RWPE2 (cell line): ENCODE measurements around the gene PCBP3.
A peak's percentile ranks its signal among the peaks of the same experiment; 100 is the strongest.

Experiments used
- ATAC-seq: fragments of 200-7000 bp; cut with Tn5 transposase; 3 replicates; pipeline ENCODE4 v1.9.1; 2021; ENCODE audit warnings: low read depth
- DNase-seq: peaks from one replicate; pipeline ENCODE4 v3.0.0-alpha.2; 2020; ENCODE audit warnings: low spot score
- H3K27ac ChIP-seq: fragments of 450-650 bp; 2 replicates; pipeline ENCODE4 v1.5.1; 2017; ENCODE audit warnings: mild to moderate bottlenecking; ENCODE audit not compliant: poor library complexity, severe bottlenecking
- H3K27me3 ChIP-seq: fragments of 250-450 bp; sonication (Bioruptor Pico); 2 replicates; pipeline ENCODE4 v1.5.1; 2021; ENCODE audit warnings: mild to moderate bottlenecking, moderate library complexity; ENCODE audit not compliant: insufficient read depth, poor library complexity, severe bottlenecking
- H3K36me3 ChIP-seq: fragments of 250-450 bp; sonication (Bioruptor Pico); 2 replicates; pipeline ENCODE4 v1.5.1; 2020; ENCODE audit warnings: low read depth, mild to moderate bottlenecking, moderate library complexity
- H3K4me1 ChIP-seq: fragments of 250-450 bp; sonication (Bioruptor Pico); 2 replicates; pipeline ENCODE4 v1.5.1; 2021; ENCODE audit warnings: mild to moderate bottlenecking, moderate library complexity; ENCODE audit not compliant: insufficient read depth, poor library complexity, severe bottlenecking
- H3K4me3 ChIP-seq: fragments of 250-450 bp; sonication (Bioruptor Pico); 2 replicates; pipeline ENCODE4 v1.5.1; 2021; ENCODE audit warnings: mild to moderate bottlenecking, moderate library complexity; ENCODE audit not compliant: severe bottlenecking
- H3K9me3 ChIP-seq: fragments of 250-450 bp; sonication (Bioruptor Pico); 2 replicates; pipeline ENCODE4 v1.5.1; 2021; ENCODE audit warnings: mild to moderate bottlenecking, moderate library complexity; ENCODE audit not compliant: severe bottlenecking
- TF ChIP-seq, protein P1 (sequence below): fragments of 450-650 bp; IDR thresholded peaks from one replicate; pipeline ENCODE4 v1.5.1; 2017; ENCODE audit warnings: mild to moderate bottlenecking, moderate library complexity; ENCODE audit not compliant: poor library complexity, severe bottlenecking

Gene PCBP3

DNA sequence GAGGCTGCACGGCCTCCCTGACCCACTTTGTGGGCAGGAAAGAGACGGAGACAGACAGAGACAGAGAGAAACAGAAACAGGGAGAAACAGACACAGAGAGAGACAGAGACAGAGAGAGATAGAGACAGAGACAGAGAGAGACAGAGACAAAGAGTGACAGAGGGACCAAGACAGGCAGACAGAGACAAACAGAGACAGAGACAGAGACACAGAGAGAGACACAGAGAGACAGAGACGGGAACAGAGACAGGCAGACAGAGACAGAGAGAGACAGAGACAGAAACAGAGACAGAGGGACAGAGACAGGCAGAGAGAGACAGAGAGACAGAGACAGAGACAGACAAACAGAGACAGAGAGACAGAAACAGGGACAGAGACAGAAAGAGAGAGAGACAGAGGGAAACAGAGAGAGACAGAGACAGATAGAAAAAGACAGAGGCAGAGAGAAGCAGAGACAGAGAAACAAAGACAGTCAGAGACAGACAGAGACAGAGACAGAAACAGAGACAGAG lies 341.1 kb downstream of the PCBP3 start:
- no peaks in the 10 kb centered on the region for H3K9me3 ChIP-seq
- no peak overlapping the region for H3K27ac ChIP-seq
- TF ChIP-seq, protein P1, sequence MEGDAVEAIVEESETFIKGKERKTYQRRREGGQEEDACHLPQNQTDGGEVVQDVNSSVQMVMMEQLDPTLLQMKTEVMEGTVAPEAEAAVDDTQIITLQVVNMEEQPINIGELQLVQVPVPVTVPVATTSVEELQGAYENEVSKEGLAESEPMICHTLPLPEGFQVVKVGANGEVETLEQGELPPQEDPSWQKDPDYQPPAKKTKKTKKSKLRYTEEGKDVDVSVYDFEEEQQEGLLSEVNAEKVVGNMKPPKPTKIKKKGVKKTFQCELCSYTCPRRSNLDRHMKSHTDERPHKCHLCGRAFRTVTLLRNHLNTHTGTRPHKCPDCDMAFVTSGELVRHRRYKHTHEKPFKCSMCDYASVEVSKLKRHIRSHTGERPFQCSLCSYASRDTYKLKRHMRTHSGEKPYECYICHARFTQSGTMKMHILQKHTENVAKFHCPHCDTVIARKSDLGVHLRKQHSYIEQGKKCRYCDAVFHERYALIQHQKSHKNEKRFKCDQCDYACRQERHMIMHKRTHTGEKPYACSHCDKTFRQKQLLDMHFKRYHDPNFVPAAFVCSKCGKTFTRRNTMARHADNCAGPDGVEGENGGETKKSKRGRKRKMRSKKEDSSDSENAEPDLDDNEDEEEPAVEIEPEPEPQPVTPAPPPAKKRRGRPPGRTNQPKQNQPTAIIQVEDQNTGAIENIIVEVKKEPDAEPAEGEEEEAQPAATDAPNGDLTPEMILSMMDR, result no peak
- DNase-seq (no peak), ATAC-seq (no peak)
- no peaks in the 10 kb centered on the region for H3K4me1 ChIP-seq
- H3K4me3 ChIP-seq, result no peak overlapping the region
- no peaks in the 10 kb centered on the region for H3K27me3 ChIP-seq
- no peaks in the 10 kb centered on the region for H3K36me3 ChIP-seq

DNA sequence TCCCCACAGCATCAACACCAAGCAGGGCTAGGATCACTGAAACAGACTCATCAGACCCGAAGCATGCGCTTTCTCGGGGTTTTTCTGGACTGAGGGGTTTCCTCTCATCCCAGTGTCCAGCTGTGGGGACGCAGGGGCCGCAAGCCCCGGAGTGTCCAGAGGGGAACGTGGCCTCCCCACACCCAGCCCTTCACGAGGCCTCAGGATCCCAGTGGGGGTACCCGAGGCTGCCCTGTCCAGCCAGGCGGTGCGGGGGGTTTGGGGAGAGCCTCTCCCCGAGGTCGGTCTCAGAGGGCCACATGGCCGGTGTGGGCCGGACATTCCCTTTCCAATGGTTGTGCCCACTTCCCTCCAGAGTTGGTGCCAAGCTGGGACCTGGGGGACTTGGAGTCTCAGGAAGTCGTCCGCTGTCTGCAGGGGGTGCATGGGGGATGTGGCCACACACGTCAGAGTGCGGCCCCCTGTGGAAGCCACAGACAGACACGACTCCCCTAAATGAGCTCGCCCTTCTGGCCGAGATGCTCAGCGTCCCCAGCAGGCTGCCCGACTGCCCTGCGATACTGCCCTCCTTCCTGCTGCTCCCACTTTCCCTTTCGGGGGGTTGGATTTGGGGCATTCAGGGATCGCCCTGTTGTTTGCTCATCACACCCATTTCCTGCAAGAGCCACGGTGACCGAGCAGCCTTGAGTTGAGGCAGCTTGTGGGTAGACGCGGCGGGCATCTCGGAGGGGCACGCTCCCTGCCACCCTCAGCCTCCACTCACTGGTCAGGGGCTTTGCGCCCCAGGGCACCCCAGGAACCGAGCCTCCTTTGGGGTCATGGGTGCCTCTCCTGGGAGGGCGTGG lies 342.2 kb downstream of the PCBP3 start:
- no peak overlapping the region for H3K27ac ChIP-seq
- no peaks in the 10 kb centered on the region for H3K36me3 ChIP-seq
- DNase-seq, result peak; percentile 51
- no peaks in the 10 kb centered on the region for H3K27me3 ChIP-seq
- TF ChIP-seq, protein P1, result no peak
- no peak overlapping the region for H3K4me3 ChIP-seq
- H3K9me3 ChIP-seq, result no peaks in the 10 kb centered on the region
- ATAC-seq, result no peak
- no peaks in the 10 kb centered on the region for H3K4me1 ChIP-seq

DNA sequence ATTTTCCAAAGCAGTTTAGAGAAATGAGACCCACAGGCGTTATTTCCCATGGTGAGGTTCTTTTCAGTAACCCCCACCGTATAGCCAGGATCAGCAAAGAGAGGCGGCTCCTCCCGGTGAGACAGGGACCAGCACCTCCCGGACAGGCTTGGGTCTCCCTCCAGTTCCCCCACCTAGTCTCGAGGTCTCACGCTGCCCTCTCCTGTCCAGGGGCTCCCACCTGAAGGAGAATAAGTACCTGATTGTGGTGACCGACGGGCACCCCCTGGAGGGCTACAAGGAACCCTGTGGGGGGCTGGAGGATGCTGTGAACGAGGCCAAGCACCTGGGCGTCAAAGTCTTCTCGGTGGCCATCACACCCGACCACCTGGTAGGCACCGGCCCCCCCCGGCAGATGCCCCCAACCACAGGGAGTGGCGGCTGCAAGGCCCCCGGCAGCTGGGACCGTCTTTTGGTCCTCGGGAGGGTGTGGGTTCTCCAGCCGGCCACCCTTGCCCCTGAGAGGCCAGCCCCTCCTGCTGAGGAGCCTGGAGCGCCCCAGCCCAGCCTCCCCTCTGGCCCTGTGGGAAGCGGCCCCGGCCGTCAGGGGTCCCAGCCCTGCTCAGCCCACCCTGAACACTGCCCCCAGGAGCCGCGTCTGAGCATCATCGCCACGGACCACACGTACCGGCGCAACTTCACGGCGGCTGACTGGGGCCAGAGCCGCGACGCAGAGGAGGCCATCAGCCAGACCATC lies 343.0 kb downstream of the PCBP3 start:
- Histone ChIP-seq H3K27me3 (no peaks in the 10 kb centered on the region), H3K4me3 (no peak overlapping the region), H3K36me3 (no peaks in the 10 kb centered on the region), H3K27ac (no peak overlapping the region), H3K9me3 (no peaks in the 10 kb centered on the region), H3K4me1 (no peaks in the 10 kb centered on the region)
- no peak for ATAC-seq
- TF ChIP-seq, protein P1, result no peak
- DNase-seq, result peak; percentile 53

DNA sequence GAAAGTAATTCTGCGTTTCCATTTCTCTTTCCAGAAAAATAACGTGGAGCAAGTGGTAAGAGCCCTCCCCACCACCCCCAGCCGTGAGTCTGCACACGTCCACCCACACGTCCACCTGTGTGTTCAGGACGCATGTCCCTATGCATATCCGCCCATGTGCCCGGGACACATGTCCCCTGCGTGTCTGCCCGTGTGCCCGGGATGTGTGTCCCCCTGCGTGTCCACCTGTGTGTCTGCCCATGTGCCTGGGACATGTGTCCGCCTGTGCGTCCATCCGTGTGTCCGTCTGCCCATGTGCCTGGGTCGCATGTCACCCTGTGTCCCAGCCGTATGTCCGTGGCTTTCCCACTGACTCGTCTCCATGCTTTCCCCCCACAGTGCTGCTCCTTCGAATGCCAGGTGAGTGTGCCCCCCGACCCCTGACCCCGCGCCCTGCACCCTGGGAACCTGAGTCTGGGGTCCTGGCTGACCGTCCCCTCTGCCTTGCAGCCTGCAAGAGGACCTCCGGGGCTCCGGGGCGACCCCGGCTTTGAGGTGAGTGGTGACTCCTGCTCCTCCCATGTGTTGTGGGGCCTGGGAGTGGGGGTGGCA lies 343.7 kb downstream of the PCBP3 start:
- Histone ChIP-seq H3K4me3 (no peak overlapping the region), H3K36me3 (no peaks in the 10 kb centered on the region), H3K4me1 (no peaks in the 10 kb centered on the region), H3K27me3 (no peaks in the 10 kb centered on the region), H3K9me3 (no peaks in the 10 kb centered on the region), H3K27ac (no peak overlapping the region)
- DNase-seq, result peak; percentile 70
- TF ChIP-seq, protein P1, result no peak
- no peak for ATAC-seq
